Tibial artery (tissue), 4 donors: Measurements from ENCODE around the gene CDH1.

Experiments
- DNase-seq, 2 donors: peaks; one replicate each; pipeline ENCODE4 v3.0.0-alpha.2; 2019
- H3K27ac ChIP-seq, 2 donors: fragments of 200-600 bp; sonication (generic) in 1 of 2; 1 replicate in 1 of 2; 2 replicates in 1 of 2; pipeline ENCODE4 v1.5.1; 2018 to 2019; ENCODE audit warnings: mild to moderate bottlenecking in 1 of 2
- H3K27me3 ChIP-seq, 2 donors: fragments of 200-600 bp; sonication (generic) in 1 of 2; one replicate each; pipeline versions ENCODE4 v1.5.1 to v1.6.0; 2016 to 2019
- H3K36me3 ChIP-seq, 3 donors: fragments of 200-600 bp; sonication (generic) in 2 of 3; one replicate each; pipeline ENCODE4 v1.5.1; 2016 to 2019; ENCODE audit warnings: mild to moderate bottlenecking in 2 of 3
- H3K4me1 ChIP-seq, 4 donors: fragments of 200-600 bp; sonication (generic) in 2 of 4; 1 replicate in 3 of 4; 2 replicates in 1 of 4; pipeline ENCODE4 v1.5.1; 2016 to 2019
- H3K4me3 ChIP-seq, 2 donors: fragments of 200-600 bp; sonication (generic) in 1 of 2; 1 replicate in 1 of 2; 2 replicates in 1 of 2; pipeline ENCODE4 v1.5.1; 2018 to 2019; ENCODE audit warnings: mild to moderate bottlenecking in 2 of 2
- H3K9me3 ChIP-seq, 3 donors: fragments of 200-600 bp; sonication (generic) in 1 of 3; one replicate each; pipeline ENCODE4 v1.5.1; 2016 to 2019
- CTCF ChIP-seq, 2 experiments: fragments of 200-600 bp in 1 of 2; fragments of 450-650 bp in 1 of 2; IDR thresholded peaks; one replicate each; pipeline ENCODE4 v1.5.1; 2017 to 2019; ENCODE audit warnings: antibody characterized with exemption in 2 of 2, mild to moderate bottlenecking in 1 of 2, moderate library complexity in 1 of 2
- intact Hi-C: fragments of 100-400 bp; cut with DNase I; formaldehyde crosslinking; loops from one replicate; pipeline ENCODE4 v1.15.0; 2023; ENCODE audit warnings: low total_unique reads

CDH1 gene

GRCh38 chr16:68754084-68754792 lies 17.1 kb downstream of the CDH1 start:
- no peak overlapping the region for H3K4me3 ChIP-seq
- no peaks in the 10 kb centered on the region for H3K36me3 ChIP-seq
- intact Hi-C loops, result no loop called here
- no peak for DNase-seq
- peaks cover 0 to 3% of the 10 kb centered on the region in 2 donors for H3K27me3 ChIP-seq
- no peak for TF ChIP-seq CTCF (IDR thresholded peaks at IDR 0.05)
- no peaks in the 10 kb centered on the region for H3K9me3 ChIP-seq
- H3K4me1 ChIP-seq, result no peaks in the 10 kb centered on the region
- H3K27ac ChIP-seq, result no peak overlapping the region

- no peak overlapping the region for H3K4me3 ChIP-seq
- no peak for TF ChIP-seq CTCF (IDR thresholded peaks at IDR 0.05)
- peaks cover 0 to 11% of the 10 kb centered on the region in 2 donors for H3K27me3 ChIP-seq
- H3K4me1 ChIP-seq, result peaks cover 0 to 3% (median 0%) of the 10 kb centered on the region in 4 donors
- no peaks in the 10 kb centered on the region for H3K36me3 ChIP-seq
- no peak overlapping the region for H3K27ac ChIP-seq
- intact Hi-C loops, result no loop called here
- no peaks in the 10 kb centered on the region for H3K9me3 ChIP-seq
- no peak for DNase-seq
These were observed 19.3 kb downstream of the CDH1 start for GRCh38 chr16:68756239-68756915.

GRCh38 chr16:68757625-68757935 lies 20.5 kb downstream of the CDH1 start:
- intact Hi-C loops, result no loop called here
- TF ChIP-seq CTCF (IDR thresholded peaks at IDR 0.05), result no peak
- H3K4me3 ChIP-seq, result no peak overlapping the region
- no peaks in the 10 kb centered on the region for H3K9me3 ChIP-seq
- H3K27ac ChIP-seq, result no peak overlapping the region
- peaks cover 0 to 11% (median 0%) of the 10 kb centered on the region in 4 donors for H3K4me1 ChIP-seq
- DNase-seq, result no peak
- peaks cover 0 to 19% of the 10 kb centered on the region in 2 donors for H3K27me3 ChIP-seq
- H3K36me3 ChIP-seq, result no peaks in the 10 kb centered on the region

- Histone ChIP-seq H3K36me3 (no peaks in the 10 kb centered on the region), H3K4me1 (peaks cover 0 to 11% (median 0%) of the 10 kb centered on the region in 4 donors), H3K27ac (no peak overlapping the region), H3K4me3 (no peak overlapping the region), H3K27me3 (peaks cover 0 to 26% of the 10 kb centered on the region in 2 donors), H3K9me3 (no peaks in the 10 kb centered on the region)
- intact Hi-C loops, result no loop called here
- no peak for DNase-seq
- TF ChIP-seq CTCF (IDR thresholded peaks at IDR 0.05), result no peak
These were observed 22.0 kb downstream of the CDH1 start for GRCh38 chr16:68759062-68759461.

- H3K27me3 ChIP-seq, result peaks cover 0 to 26% of the 10 kb centered on the region in 2 donors
- no peak for TF ChIP-seq CTCF (IDR thresholded peaks at IDR 0.05)
- no peak for DNase-seq
- H3K27ac ChIP-seq, result no peak overlapping the region
- intact Hi-C loops, result no loop called here
- H3K4me1 ChIP-seq, result peaks cover 0 to 13% (median 0%) of the 10 kb centered on the region in 4 donors
- H3K36me3 ChIP-seq, result no peaks in the 10 kb centered on the region
- H3K9me3 ChIP-seq, result no peaks in the 10 kb centered on the region
- no peak overlapping the region for H3K4me3 ChIP-seq
These were observed 23.7 kb downstream of the CDH1 start for GRCh38 chr16:68760671-68761275.
